Suprapubic skin (tissue), 4 donors: Measurements from ENCODE around the gene ADAP1. TPM values are rescaled to one million over a fixed set of nuclear protein-coding genes. Genes with fewer than 3 reads are reported as not detected.

Experiments used
- DNase-seq, 2 donors: peaks; one replicate each; pipeline ENCODE4 v3.0.0-alpha.2; 2019; ENCODE audit warnings: low spot score in 2 of 2
- H3K27ac ChIP-seq: fragments of 200-600 bp; sonication (generic); one replicate; pipeline ENCODE4 v1.5.1; 2019
- H3K27me3 ChIP-seq: fragments of 200-600 bp; sonication (generic); one replicate; pipeline ENCODE4 v1.5.1; 2019
- H3K36me3 ChIP-seq: fragments of 200-600 bp; sonication (generic); one replicate; pipeline ENCODE4 v1.5.1; 2019
- H3K4me1 ChIP-seq: fragments of 200-600 bp; sonication (generic); one replicate; pipeline ENCODE4 v1.5.1; 2019
- H3K4me3 ChIP-seq: fragments of 200-600 bp; sonication (generic); one replicate; pipeline ENCODE4 v1.5.1; 2019; ENCODE audit warnings: mild to moderate bottlenecking
- H3K9me3 ChIP-seq: fragments of 200-600 bp; sonication (generic); one replicate; pipeline ENCODE4 v1.5.1; 2019
- CTCF ChIP-seq, 2 donors: fragments of 200-600 bp in 1 of 2; fragments of 450-650 bp in 1 of 2; sonication (generic) in 1 of 2; IDR thresholded peaks; one replicate each; pipeline ENCODE4 v1.5.1; 2016 to 2019; ENCODE audit warnings: antibody characterized with exemption in 2 of 2, mild to moderate bottlenecking in 1 of 2, moderate library complexity in 1 of 2
- EP300 ChIP-seq: sonication (generic); formaldehyde crosslinking; IDR thresholded peaks from one replicate; pipeline ENCODE4 v1.6.1; 2017; ENCODE audit warnings: antibody characterized with exemption
- POLR2A ChIP-seq, 2 donors: fragments of 450-650 bp; IDR thresholded peaks; one replicate each; pipeline ENCODE4 v1.6.1; 2017; ENCODE audit warnings: antibody characterized with exemption in 2 of 2, mild to moderate bottlenecking in 2 of 2, moderate library complexity in 2 of 2
- POLR2AphosphoS5 ChIP-seq, 3 donors: sonication (generic); formaldehyde crosslinking; IDR thresholded peaks; one replicate each; pipeline ENCODE4 v1.6.1; 2017; ENCODE audit warnings: antibody characterized with exemption in 3 of 3
- WGBS: methylation state at CpG from one replicate; pipeline ENCODE4 v1.1.5; 2018; 5-methylcytosine and 5-hydroxymethylcytosine counted together
- total RNA-seq, 4 donors: library from RNA; depleted of rRNA; stranded (reverse); fragments of >200 nt; gene quantifications; one replicate each; pipeline ENCODE4 v1.1.0, GENCODE V29; 2016

Gene ADAP1
- total RNA-seq, 4 donors from 2014 or later = 4.1 to 9.1 (median 6.3) TPM

- Histone ChIP-seq H3K36me3 (no peaks in the 10 kb centered on the region), H3K4me3 (no peak overlapping the region), H3K27ac (peak overlapping the region; percentile 60), H3K9me3 (no peaks in the 10 kb centered on the region), H3K27me3 (peaks cover 35% of the 10 kb centered on the region), H3K4me1 (peaks cover 36% of the 10 kb centered on the region)
- 36% methylated on average over 5 of the region's 10 CpGs for WGBS
- TF ChIP-seq EP300 = no peak
- TF ChIP-seq CTCF (IDR thresholded peaks at IDR 0.05) = no peak
- TF ChIP-seq POLR2A (IDR thresholded peaks at IDR 0.05) = no peak
- no peak for TF ChIP-seq POLR2AphosphoS5 (IDR thresholded peaks at IDR 0.05)
- no peak for DNase-seq
Observed at GRCh38 chr7:982511-983003, 28.1 kb upstream of the ADAP1 start.

GRCh38 chr7:981793-982510 is 27.5 kb upstream of the ADAP1 start:
- H3K27ac ChIP-seq = peak overlapping the region; percentile 60
- H3K27me3 ChIP-seq = peaks cover 29% of the 10 kb centered on the region

DNA sequence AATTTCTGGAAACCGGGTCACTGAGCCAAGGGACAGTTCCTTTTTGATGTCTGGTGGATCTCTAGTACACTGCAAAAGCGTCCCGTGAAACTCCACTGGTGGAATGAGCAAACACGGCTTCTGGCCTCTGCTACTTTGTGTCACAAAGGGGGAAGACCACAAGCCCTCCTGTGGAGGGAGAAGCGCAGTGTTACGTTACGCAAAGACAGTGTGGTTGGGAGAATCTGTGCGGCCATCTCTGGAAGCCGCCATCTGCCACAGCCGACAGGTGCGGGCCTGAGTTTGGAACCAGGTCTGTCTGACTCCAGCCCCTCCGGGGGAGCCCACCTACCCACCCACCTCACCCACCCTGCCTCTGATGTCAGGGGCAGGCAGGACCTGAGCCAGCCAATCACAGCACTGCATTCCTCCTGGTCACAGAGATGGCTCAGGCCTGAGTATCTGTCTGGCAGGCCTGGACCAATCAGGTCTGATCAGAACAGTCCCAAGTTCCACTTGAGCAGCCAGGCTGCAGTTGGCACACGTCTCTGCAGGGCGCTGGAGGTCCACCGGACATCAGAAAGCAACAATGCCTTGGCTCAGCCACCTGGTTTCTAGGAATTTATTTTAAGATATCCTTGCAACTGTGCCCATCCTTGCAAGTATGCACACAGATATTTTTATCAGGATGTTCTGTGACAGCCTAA is 25.5 kb upstream of the ADAP1 start:
- Histone ChIP-seq H3K9me3 (no peaks in the 10 kb centered on the region), H3K4me3 (no peak overlapping the region), H3K4me1 (peaks cover 47% of the 10 kb centered on the region), H3K27ac (no peak overlapping the region), H3K27me3 (peaks cover 20% of the 10 kb centered on the region), H3K36me3 (no peaks in the 10 kb centered on the region)
- WGBS = 67% methylated on average over 10 of the region's 15 CpGs
- TF ChIP-seq EP300 = no peak
- no peak for TF ChIP-seq POLR2AphosphoS5 (IDR thresholded peaks at IDR 0.05)
- no peak for TF ChIP-seq POLR2A (IDR thresholded peaks at IDR 0.05)
- no peak for TF ChIP-seq CTCF (IDR thresholded peaks at IDR 0.05)
- no peak for DNase-seq

More at GRCh38 chr7:981793-982510, 27.5 kb upstream of the ADAP1 start:
- Histone ChIP-seq H3K9me3 (no peaks in the 10 kb centered on the region), H3K4me1 (peaks cover 42% of the 10 kb centered on the region), H3K36me3 (no peaks in the 10 kb centered on the region), H3K4me3 (no peak overlapping the region)
- no peak for TF ChIP-seq CTCF (IDR thresholded peaks at IDR 0.05)
- no peak for TF ChIP-seq POLR2A (IDR thresholded peaks at IDR 0.05)
- peak in 1 of 3 donors; percentile 44 for TF ChIP-seq POLR2AphosphoS5 (IDR thresholded peaks at IDR 0.05)
- 65% methylated on average over 13 of the region's 19 CpGs for WGBS
- no peak for DNase-seq

GRCh38 chr7:979151-979550 is 24.7 kb upstream of the ADAP1 start:
- Histone ChIP-seq H3K4me3 (no peak overlapping the region), H3K27me3 (peaks cover 12% of the 10 kb centered on the region), H3K36me3 (no peaks in the 10 kb centered on the region), H3K27ac (no peak overlapping the region), H3K4me1 (peaks cover 46% of the 10 kb centered on the region), H3K9me3 (no peaks in the 10 kb centered on the region)
- no peak for DNase-seq
- TF ChIP-seq POLR2A (IDR thresholded peaks at IDR 0.05) = no peak
- no peak for TF ChIP-seq CTCF (IDR thresholded peaks at IDR 0.05)
- TF ChIP-seq EP300 = no peak
- TF ChIP-seq POLR2AphosphoS5 (IDR thresholded peaks at IDR 0.05) = no peak
- 92% methylated on average over 16 of the region's 16 CpGs for WGBS

DNA sequence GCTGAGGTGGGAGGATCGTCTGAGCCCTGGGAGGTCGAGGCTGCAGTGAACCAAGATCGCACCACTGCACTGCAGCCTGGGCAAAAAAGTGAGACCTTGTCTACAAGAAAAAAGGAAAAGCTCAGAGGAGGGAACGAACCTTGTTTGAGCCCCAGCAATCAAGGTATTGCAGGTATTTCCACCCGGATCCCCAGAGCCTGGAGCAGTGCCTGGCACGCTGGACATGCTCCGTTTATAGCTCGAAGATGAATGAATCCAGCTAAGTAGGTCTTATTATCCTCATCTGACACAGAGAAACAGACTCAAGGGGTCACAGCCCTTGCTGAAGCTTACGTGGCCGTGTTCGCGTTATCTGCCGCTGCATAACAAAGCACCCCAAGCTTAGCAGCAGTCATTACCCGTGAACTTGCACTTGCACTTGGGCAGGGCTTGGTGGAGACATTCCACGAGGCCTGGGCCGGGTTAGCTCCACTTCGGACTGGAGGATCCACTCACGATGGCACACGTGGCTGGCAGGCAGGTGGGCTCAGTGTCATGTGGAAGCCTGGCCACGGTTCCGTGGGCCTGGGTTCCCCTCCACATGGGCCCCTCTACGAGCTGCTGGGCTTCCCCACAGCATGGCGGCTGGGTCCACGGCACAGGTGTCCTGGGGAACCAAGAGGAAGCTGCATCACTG is 24.1 kb upstream of the ADAP1 start:
- no peaks in the 10 kb centered on the region for H3K36me3 ChIP-seq
- TF ChIP-seq POLR2AphosphoS5 (IDR thresholded peaks at IDR 0.05) (no peak), POLR2A (IDR thresholded peaks at IDR 0.05) (no peak), EP300 (no peak), CTCF (IDR thresholded peaks at IDR 0.05) (no peak)
- peaks cover 48% of the 10 kb centered on the region for H3K4me1 ChIP-seq
- no peak overlapping the region for H3K27ac ChIP-seq
- peaks cover 7% of the 10 kb centered on the region for H3K27me3 ChIP-seq
- DNase-seq = no peak
- no peaks in the 10 kb centered on the region for H3K9me3 ChIP-seq
- H3K4me3 ChIP-seq = no peak overlapping the region
- WGBS = 87% methylated on average over 18 of the region's 24 CpGs
